C4-2B (cell line): ENCODE measurements around the gene PTPRD.

Source experiments
- H3K27ac ChIP-seq: fragments of 450-650 bp; 2 replicates; pipeline ENCODE4 v1.5.1; 2017
- ZFX ChIP-seq: fragments of 450-650 bp; IDR thresholded peaks from 2 replicates; pipeline ENCODE4 v1.6.1; 2017
- TF ChIP-seq, protein P1 (sequence below): fragments of 450-650 bp; conservative IDR thresholded peaks from 2 replicates; pipeline ENCODE4 v1.5.1; 2017; ENCODE audit warnings: mild to moderate bottlenecking

The PTPRD gene

DNA sequence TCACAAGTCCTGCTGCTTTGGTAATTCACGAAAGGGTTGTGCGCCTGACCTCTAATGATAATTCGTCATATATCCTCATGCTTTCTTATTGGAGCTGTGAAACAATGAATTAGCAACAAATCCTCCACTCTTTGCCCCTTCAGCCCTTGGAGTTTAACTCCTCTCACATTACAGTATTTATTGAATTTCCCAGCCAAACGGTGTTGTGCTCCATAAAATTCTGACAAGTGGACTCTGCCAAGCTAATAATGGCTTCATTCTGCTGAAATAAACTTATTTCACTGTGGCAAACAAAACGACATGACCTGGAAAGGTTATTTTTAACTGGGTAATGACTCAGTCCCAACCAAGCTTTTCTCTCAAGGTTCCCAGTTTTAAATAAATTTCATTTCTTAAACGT, 1828.9 kb downstream of the PTPRD start:
- no peak for TF ChIP-seq ZFX
- TF ChIP-seq, protein P1, sequence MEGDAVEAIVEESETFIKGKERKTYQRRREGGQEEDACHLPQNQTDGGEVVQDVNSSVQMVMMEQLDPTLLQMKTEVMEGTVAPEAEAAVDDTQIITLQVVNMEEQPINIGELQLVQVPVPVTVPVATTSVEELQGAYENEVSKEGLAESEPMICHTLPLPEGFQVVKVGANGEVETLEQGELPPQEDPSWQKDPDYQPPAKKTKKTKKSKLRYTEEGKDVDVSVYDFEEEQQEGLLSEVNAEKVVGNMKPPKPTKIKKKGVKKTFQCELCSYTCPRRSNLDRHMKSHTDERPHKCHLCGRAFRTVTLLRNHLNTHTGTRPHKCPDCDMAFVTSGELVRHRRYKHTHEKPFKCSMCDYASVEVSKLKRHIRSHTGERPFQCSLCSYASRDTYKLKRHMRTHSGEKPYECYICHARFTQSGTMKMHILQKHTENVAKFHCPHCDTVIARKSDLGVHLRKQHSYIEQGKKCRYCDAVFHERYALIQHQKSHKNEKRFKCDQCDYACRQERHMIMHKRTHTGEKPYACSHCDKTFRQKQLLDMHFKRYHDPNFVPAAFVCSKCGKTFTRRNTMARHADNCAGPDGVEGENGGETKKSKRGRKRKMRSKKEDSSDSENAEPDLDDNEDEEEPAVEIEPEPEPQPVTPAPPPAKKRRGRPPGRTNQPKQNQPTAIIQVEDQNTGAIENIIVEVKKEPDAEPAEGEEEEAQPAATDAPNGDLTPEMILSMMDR = no peak
- H3K27ac ChIP-seq = no peak overlapping the region

DNA sequence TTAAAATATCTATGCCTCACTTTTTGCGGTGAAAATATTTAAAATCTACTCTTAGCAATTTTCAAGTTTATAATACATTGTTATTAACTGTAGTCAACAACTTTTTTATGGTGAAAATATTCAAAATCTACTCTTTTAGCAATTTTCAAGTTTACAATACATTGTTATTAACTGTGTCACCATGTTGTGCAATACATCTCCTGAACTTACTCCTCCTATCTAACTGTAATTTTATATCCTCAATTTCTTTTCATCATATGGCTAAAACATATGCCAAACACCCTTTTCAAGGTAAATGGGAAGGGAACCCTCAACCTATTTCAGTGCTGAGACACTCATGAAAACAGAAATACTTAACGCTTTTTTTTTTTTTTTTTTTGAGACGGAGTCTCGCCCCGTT, 1830.6 kb downstream of the PTPRD start:
- H3K27ac ChIP-seq = no peak overlapping the region
- no peak for TF ChIP-seq ZFX
- TF ChIP-seq, protein P1 = no peak

DNA sequence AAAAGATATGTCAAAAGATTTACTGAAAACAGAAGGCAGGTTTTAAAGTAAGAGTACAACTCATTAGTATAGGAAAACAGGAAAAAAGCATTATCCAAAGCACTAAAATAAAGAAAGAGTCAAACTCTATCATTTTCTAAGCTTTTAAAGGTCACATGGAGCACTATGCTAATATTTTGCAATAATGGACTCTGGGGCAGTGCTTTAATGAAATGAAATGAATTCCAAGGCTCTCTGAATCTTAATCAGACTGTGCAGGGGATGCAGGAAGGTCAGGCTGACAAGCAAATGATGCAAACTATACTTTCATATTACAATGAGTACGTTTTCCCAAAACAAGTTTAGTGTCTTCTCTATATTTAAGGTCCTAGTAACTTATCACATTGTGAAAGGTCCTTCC, 1831.3 kb downstream of the PTPRD start:
- H3K27ac ChIP-seq = no peak overlapping the region
- TF ChIP-seq, protein P1 = no peak
- no peak for TF ChIP-seq ZFX

DNA sequence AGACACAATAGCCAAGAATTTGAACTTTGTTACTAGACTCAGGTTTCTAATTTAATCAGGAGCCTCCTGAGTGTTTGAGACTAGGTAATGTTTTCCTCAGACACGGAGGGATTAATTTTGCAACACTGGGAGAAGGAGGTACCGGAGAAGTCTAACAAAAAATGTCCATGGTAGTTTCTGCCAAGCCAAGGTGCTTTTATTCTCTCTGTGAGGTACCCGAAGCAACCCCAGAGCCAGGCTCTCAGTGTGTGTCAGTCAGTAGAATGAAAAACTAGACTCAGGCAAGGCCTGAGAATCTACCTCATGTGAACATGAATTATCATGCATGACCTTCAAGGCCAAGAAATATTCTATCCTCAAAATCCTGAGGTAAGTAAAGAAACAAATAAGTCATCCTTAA, 1832.4 kb downstream of the PTPRD start:
- H3K27ac ChIP-seq = no peak overlapping the region
- no peak for TF ChIP-seq ZFX
- TF ChIP-seq, protein P1 = no peak

DNA sequence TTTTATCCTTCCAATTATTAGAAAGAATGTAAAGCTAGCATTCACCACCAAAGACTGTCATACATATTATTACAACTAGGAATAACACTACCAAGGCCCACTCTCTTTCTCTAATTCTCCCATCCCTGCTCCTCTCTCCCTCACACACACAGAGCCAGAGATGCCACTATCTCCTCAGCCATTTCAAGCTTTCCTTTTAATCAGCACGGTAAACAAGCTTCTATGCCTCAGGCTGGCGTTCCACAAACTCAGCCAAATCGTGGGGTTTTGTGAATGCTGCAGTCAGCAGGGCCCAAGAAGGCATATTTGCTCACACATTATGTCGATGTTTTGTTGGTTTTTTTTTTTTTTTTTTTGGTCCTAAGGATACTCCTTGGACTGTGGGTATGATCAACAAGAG, 1833.3 kb downstream of the PTPRD start:
- H3K27ac ChIP-seq = no peak overlapping the region
- TF ChIP-seq, protein P1 = no peak
- TF ChIP-seq ZFX = no peak

DNA sequence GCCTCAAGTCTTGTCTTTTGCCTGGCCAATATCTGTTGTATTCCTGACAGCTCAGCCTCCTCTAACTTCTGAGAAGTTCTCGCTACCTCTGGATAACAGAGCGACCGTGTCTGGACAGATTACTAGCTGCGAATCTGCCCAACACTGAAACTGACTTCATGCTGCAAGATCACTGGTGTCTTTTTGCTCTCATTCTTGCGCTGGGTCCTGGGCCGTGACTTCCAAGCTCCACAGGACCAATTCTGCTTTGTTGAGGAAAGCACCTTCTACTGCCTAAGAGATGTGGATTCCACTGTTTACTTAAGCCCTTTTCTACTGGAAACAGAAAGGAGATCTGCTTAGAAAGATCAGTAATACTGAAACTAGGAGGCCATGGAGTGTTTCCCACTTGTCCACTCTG, 1834.4 kb downstream of the PTPRD start:
- no peak overlapping the region for H3K27ac ChIP-seq
- TF ChIP-seq, protein P1 = no peak
- no peak for TF ChIP-seq ZFX

DNA sequence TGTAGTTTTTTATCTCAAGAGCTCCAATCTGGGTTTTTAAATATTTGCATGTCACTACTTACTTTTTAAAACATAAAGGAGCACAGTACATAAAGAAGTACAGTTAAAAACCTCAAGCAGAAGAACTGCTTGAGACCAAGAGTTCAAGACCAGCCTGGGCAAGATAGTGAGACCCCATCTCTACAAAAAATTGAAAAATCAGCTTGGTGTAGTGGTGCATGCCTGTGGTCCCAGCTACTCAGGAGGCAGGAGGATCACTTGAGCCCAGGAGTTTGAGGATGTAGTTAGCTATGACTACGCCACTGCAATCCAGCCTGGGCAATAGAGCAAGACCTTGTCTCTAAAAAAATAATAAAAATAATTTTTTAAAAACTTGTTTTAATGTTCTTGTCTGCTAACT, 1840.5 kb downstream of the PTPRD start:
- TF ChIP-seq, protein P1 = no peak
- TF ChIP-seq ZFX = no peak
- no peak overlapping the region for H3K27ac ChIP-seq
